Measurements from ENCODE around the gene MED15. TPM values are rescaled to one million over a fixed set of nuclear protein-coding genes. Genes with fewer than 3 reads are reported as not detected.
"Not testable (repeated sequence)": the region's sequence is repeated elsewhere in the genome, so short reads cannot be mapped to it uniquely, and the experiment has no call there.

MED15 gene
- polyA plus RNA-seq, 12 donors, result 27.4 to 91.0 (median 35.9) TPM; not detected in 1

GRCh38 chr22:20582520-20583361, 75.3 kb downstream of the MED15 start:
- DNase-seq, result no peak

- no peak for DNase-seq
Observed at GRCh38 chr22:20583471-20583922, 76.1 kb downstream of the MED15 start.

- DNase-seq, result no peak
Observed at GRCh38 chr22:20584029-20584871, 76.8 kb downstream of the MED15 start.

GRCh38 chr22:20584872-20585638, 77.6 kb downstream of the MED15 start:
- DNase-seq, result no peak

- DNase-seq, result no peak
Observed at GRCh38 chr22:20585639-20586402, 78.4 kb downstream of the MED15 start.

GRCh38 chr22:20586403-20586745, 79.0 kb downstream of the MED15 start:
- no peak for DNase-seq

GRCh38 chr22:20587206-20587958, 80.0 kb downstream of the MED15 start:
- DNase-seq, result no peak

GRCh38 chr22:20588092-20588842, 80.9 kb downstream of the MED15 start:
- DNase-seq, result no peak

- DNase-seq, result no peak
Observed at GRCh38 chr22:20588843-20589581, 81.6 kb downstream of the MED15 start.

- no peak for DNase-seq
Observed at GRCh38 chr22:20589614-20590476, 82.4 kb downstream of the MED15 start.

- DNase-seq, result no peak
Observed at GRCh38 chr22:20590477-20591294, 83.3 kb downstream of the MED15 start.

GRCh38 chr22:20591295-20591645, 83.9 kb downstream of the MED15 start:
- DNase-seq, result no peak

- no peak for DNase-seq
Observed at GRCh38 chr22:20591660-20592310, 84.4 kb downstream of the MED15 start.

GRCh38 chr22:20594038-20594437, 86.6 kb downstream of the MED15 start:
- DNase-seq, result not testable (repeated sequence)

- not testable (repeated sequence) for DNase-seq
Observed at GRCh38 chr22:20594486-20594885, 87.1 kb downstream of the MED15 start.

- DNase-seq, result no peak
Observed at GRCh38 chr22:20595461-20595860, 88.1 kb downstream of the MED15 start.

GRCh38 chr22:20599117-20599516, 91.7 kb downstream of the MED15 start:
- DNase-seq, result no peak
